HFFc6 (cell line): ENCODE results near the gene PLEKHA7. TPM values are rescaled to one million over a fixed set of nuclear protein-coding genes. Genes with fewer than 3 reads are reported as not detected.
A peak's percentile ranks its signal among the peaks of the same experiment; 100 is the strongest.

Experiments used
- DNase-seq: peaks from one replicate; pipeline ENCODE4 v3.0.0-alpha.2; 2018
- H3K27ac Mint-ChIP-seq: 2 replicates; pipeline ENCODE4 v1.8.0; 2020; ENCODE audit warnings: mild to moderate bottlenecking, mixed read lengths
- H3K27me3 Mint-ChIP-seq: 2 replicates; pipeline ENCODE4 v1.8.0; 2021; ENCODE audit warnings: mild to moderate bottlenecking, moderate library complexity, mixed read lengths; ENCODE audit not compliant: insufficient read depth
- H3K36me3 Mint-ChIP-seq: 2 replicates; pipeline ENCODE4 v1.8.0; 2021; ENCODE audit warnings: low read depth, mixed read lengths
- H3K4me1 Mint-ChIP-seq: 2 replicates; pipeline ENCODE4 v1.8.0; 2020; ENCODE audit warnings: low read depth, mixed read lengths
- H3K4me3 Mint-ChIP-seq: 2 replicates; pipeline ENCODE4 v1.8.0; 2020; ENCODE audit warnings: mild to moderate bottlenecking, moderate library complexity, mixed read lengths
- H3K9me3 Mint-ChIP-seq: 2 replicates; pipeline ENCODE4 v1.8.0; 2020; ENCODE audit warnings: mild to moderate bottlenecking, mixed read lengths
- total RNA-seq, 6 experiments: library from RNA; stranded (reverse); fragmentation: NEBNext Ultra II Directional; extraction: Animal tissue kit (Norgen Biotek cat#: 25700); gene quantifications; 2 replicates in 1 of 6; 3 replicates in 5 of 6; pipeline ENCODE4 v1.2.3, GENCODE V29; 2021
- TF ChIP-seq, protein P1 (sequence below): fragments of 200-600 bp; sonication (generic); IDR thresholded peaks from 2 replicates; pipeline ENCODE4 v1.5.0; 2021; ENCODE audit warnings: antibody characterized with exemption, mild to moderate bottlenecking

The PLEKHA7 gene
- total RNA-seq, 6 experiments from 2014 or later: 0.07 to 0.24 (median 0.08) TPM; not detected in 3

DNA sequence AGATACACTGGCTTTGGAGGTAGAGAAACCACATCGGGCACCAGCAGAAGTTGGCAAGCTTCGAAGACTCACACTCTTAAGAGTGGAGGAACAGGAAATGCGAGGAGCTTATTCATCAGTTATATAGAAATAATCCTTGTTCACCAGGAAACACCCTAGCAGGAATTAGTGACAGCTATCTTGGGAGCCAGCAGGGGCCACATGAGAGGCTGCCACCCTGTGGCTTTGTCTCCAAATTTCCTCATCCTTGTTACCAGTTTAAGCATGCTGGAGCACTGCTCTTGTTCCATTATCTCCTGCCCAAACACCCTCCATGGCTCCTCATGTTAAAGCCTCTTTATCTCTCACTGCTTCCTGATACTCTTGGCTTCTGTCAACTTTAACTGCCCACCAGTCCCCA lies 131.0 kb downstream of the PLEKHA7 start:
- Mint-ChIP-seq H3K36me3 (no peaks in the 10 kb centered on the region), H3K4me1 (peaks cover 6% of the 10 kb centered on the region; the same call in 1 of the 2 replicates), H3K27me3 (peaks cover 6% of the 10 kb centered on the region), H3K4me3 (no peak overlapping the region), H3K27ac (no peak overlapping the region), H3K9me3 (no peaks in the 10 kb centered on the region)
- no peak for DNase-seq
- TF ChIP-seq, protein P1, sequence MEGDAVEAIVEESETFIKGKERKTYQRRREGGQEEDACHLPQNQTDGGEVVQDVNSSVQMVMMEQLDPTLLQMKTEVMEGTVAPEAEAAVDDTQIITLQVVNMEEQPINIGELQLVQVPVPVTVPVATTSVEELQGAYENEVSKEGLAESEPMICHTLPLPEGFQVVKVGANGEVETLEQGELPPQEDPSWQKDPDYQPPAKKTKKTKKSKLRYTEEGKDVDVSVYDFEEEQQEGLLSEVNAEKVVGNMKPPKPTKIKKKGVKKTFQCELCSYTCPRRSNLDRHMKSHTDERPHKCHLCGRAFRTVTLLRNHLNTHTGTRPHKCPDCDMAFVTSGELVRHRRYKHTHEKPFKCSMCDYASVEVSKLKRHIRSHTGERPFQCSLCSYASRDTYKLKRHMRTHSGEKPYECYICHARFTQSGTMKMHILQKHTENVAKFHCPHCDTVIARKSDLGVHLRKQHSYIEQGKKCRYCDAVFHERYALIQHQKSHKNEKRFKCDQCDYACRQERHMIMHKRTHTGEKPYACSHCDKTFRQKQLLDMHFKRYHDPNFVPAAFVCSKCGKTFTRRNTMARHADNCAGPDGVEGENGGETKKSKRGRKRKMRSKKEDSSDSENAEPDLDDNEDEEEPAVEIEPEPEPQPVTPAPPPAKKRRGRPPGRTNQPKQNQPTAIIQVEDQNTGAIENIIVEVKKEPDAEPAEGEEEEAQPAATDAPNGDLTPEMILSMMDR: no peak; the same call in 1 of the 2 replicates

DNA sequence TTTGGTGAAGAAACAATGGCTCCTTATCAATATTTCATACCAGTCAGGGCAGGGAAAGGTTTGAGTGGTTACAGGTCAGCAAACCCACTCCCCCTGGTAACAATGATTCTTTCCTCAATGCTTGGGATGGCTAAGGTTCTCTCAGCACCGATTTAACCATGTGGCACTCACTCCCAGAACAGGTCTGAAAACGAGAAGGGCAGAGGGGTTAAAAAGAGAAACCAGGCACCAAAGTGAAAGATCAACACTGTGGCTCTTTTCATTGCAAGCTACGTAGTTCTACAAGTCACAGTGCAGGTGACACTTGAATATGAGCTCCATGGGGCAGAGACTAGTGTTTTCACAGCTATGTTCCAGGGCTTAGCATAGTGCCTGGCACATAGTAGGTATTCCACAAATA lies 132.4 kb downstream of the PLEKHA7 start:
- no peak for DNase-seq
- Mint-ChIP-seq H3K4me1 (peaks cover 6% of the 10 kb centered on the region; the same call in 1 of the 2 replicates), H3K27ac (no peak overlapping the region), H3K9me3 (no peaks in the 10 kb centered on the region), H3K27me3 (peaks cover 6% of the 10 kb centered on the region), H3K4me3 (no peak overlapping the region), H3K36me3 (no peaks in the 10 kb centered on the region)
- TF ChIP-seq, protein P1: no peak

DNA sequence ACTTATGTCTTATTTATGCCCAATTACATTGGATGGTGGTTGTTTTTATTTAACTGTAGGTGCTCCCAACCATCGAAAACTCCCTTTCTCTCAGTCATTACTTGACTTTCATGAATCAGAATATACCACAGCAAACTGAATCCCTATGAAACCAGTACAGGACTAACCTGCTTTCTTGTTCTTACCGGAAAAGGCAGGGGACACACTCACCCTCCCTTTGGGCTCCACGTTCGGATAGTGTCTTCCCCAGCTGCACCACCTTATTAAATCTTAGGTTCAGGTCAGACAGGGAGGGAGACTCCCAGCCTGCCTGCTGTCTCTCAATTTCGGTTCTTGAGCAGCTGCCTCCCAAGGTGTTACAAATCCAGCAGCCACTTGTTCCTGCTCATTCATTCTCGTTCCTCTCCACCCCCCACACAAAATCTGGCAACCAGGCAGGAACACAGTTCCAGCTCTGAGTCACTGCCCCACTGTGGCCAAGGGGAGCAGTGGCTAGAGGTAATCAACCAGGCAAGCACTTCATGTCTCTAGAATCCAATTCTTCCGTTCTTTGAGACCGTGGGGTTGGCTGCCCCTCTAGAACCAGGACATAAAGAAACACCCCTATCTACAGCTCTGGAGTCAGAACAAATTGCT lies 133.0 kb downstream of the PLEKHA7 start:
- Mint-ChIP-seq H3K27me3 (peaks cover 10% of the 10 kb centered on the region), H3K4me3 (no peak overlapping the region), H3K27ac (no peak overlapping the region), H3K36me3 (no peaks in the 10 kb centered on the region), H3K4me1 (peaks cover 6% of the 10 kb centered on the region; the same call in 1 of the 2 replicates), H3K9me3 (no peaks in the 10 kb centered on the region)
- TF ChIP-seq, protein P1: peak; percentile 23; the same call in 1 of the 2 replicates
- peak; percentile 18 for DNase-seq

DNA sequence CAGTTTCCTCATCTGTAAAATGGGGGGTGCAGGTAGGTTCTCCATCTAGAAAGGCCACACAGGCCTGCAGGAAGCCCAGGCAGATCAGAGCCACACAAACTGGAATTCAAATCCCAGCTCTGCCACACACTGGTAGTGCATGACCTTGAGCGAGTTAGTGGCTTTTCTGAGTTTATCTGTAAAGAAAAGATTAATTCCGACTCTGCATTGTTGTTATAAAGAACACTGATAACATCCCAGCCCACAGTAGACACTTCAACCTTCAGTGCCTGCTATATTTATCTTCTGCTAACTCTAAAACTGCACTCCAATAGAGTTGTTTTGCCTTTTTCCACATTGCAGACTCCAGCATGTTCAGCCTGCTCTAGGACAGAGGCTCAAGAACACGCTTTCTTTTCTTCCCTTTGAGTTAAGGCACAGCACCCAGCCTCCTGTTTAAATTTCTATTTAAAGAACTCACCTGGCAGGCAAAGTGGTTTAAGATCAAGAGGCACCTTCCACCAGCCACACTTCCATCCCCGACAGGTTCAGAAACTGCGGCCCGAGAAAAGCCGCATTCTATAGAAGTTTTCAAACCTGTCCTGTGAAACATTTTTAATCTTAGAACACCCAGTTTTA lies 133.9 kb downstream of the PLEKHA7 start:
- Mint-ChIP-seq H3K27me3 (peaks cover 11% of the 10 kb centered on the region), H3K4me3 (no peak overlapping the region), H3K36me3 (no peaks in the 10 kb centered on the region), H3K4me1 (peaks cover 6% of the 10 kb centered on the region; the same call in 1 of the 2 replicates), H3K9me3 (no peaks in the 10 kb centered on the region), H3K27ac (no peak overlapping the region)
- no peak for DNase-seq
- TF ChIP-seq, protein P1: no peak

DNA sequence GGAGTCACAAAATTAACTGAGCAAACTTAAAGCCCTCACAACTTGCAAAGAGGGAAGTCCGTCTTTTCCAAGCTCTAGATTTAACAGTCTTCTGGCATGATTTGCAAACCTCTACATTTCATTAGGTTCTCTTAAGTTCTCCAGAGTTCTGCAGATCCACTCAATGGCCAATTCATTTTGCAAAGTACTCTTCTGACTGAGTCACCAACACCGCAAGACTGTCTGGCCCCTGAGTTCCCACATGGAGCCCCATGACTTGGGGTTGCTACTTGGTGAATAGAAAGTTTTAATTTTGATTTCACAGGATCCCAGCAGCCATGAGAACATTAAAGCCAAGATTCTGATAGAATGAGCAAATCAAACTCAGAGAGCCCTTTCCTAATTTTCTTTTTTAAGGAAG lies 134.5 kb downstream of the PLEKHA7 start:
- no peaks in the 10 kb centered on the region for H3K36me3 Mint-ChIP-seq
- H3K9me3 Mint-ChIP-seq: no peaks in the 10 kb centered on the region
- no peak overlapping the region for H3K27ac Mint-ChIP-seq
- H3K4me1 Mint-ChIP-seq: peaks cover 6% of the 10 kb centered on the region; the same call in 1 of the 2 replicates
- no peak for DNase-seq
- TF ChIP-seq, protein P1: no peak
- peaks cover 11% of the 10 kb centered on the region for H3K27me3 Mint-ChIP-seq
- H3K4me3 Mint-ChIP-seq: no peak overlapping the region
